ENCODE data around the gene SOCS6.
"Not testable (repeated sequence)": the region's sequence is repeated elsewhere in the genome, so short reads cannot be mapped to it uniquely, and the experiment has no call there.

The SOCS6 gene

DNA sequence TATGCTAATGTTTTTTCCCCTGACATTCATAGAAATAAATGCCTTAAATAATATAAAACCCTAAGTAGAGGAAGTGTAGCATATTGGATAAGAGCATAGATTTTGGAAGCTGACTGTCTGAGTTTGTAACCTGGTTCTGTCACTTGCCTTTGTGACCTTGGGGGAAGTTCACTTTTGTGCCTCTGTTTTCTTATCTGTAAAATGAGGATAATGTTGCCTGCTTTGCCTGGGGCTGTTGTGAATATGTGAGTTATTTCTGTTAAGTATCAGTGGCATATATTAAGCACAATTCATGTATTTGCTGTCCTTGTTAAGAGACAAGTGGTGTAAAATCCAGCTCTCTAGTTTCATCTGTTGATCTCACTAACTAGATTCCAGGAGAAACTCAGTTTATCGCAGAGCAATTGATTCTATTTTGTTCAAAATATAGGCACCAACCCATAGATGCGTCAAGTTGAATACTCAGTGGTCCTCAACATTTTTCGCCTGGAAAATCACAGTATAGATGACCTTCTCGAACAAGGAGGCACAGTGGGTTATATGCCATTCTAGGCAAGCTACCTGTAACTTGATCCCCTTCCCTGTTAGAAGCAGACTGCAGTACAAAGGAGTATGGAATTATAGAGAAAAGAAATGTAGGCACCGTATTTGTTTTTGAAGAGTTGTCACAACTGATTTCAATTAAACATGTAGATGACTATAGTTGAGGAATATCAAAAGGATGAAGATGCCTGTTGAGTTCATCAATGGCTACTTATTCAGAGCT lies 67.0 kb downstream of the SOCS6 start:
- no peak for DNase-seq (ENCODE audit: low spot score)

GRCh38 chr18:70358105-70358406 lies 69.2 kb downstream of the SOCS6 start:
- DNase-seq (ENCODE audit: low spot score): not testable (repeated sequence)

GRCh38 chr18:70359071-70359470 lies 70.2 kb downstream of the SOCS6 start:
- DNase-seq (ENCODE audit: low spot score): no peak

GRCh38 chr18:70362258-70362657 lies 73.4 kb downstream of the SOCS6 start:
- no peak for DNase-seq (ENCODE audit: low spot score)

DNA sequence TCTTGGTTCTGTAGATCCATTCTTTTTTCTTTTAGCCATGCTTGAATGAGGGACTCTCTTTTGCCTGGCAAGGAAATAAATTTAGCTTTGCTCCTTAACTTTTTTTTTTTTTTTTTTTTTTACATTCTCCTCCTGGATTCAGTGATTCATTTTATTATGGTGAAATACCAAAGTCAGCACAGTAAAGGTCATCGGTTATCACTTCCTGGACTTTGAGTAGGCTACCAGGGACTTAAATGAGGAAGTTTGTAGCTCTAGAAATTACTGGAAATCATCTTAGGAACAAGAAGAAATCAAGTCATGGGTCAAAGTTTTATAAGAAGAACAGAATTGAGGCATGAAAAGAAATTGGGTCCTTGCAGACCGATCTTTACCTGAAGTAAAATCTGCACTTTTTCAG lies 75.0 kb downstream of the SOCS6 start:
- no peak for DNase-seq (ENCODE audit: low spot score)

- no peak for DNase-seq (ENCODE audit: low spot score)
These were observed 76.5 kb downstream of the SOCS6 start for GRCh38 chr18:70365361-70365760.

DNA sequence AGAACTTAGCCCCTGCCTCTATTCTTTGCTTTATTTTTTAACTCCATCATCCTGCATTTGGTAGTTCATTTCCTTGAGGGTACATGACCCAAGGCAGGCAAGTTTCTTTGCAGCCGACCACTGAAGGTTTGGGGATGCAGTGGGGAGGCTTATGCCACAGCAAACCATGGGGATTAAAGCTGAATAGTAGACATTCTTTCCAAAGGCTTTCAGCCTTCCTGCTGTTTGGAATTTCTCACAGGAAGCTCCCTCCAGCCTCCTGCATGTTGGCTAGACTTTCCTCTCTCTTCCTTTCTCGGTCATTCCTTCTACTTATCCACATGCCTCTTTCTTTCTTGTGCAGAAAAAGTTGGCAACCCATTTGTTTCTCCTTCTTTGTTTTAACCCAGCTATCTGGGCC lies 77.3 kb downstream of the SOCS6 start:
- no peak for DNase-seq (ENCODE audit: low spot score)

DNA sequence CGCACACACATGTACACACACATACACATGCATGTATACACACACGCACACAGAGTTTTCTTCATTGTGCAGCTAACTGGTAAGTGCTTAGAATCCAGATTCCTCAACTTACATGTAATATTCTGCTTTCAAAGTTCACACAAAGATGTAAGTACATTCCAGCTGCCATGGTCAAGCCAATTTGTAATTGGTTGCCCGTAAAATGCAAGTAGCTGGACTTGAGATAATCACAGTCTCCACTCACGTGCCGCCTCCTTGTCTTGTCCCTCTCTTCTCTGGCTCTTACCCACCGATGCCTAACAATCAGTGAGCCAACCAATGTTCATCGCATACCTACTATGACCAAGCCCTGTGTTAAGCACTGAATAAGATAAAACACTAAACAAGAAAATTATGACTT lies 77.8 kb downstream of the SOCS6 start:
- DNase-seq (ENCODE audit: low spot score): no peak

- DNase-seq (ENCODE audit: low spot score): not testable (repeated sequence)
These were observed 78.5 kb downstream of the SOCS6 start for GRCh38 chr18:70367344-70367743.

DNA sequence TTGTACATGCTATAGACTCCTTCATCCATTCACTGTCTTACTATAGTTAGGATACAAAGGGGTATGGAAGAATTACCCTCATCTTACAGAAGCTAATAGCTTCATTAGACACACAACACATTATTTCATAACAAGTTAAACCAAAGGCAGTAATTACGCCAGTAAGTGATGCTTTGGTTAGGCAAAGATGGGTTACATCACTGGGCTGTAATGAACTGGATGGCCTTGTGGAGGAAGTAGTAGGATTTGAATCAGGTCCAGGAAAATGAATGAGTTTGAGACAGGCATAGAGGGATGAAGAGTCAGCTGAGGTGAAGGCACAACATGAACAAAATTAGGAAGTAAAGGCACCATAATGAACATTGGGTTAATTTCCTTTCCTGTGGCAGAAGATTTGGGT lies 80.1 kb downstream of the SOCS6 start:
- DNase-seq (ENCODE audit: low spot score): no peak

GRCh38 chr18:70370762-70371733 lies 82.2 kb downstream of the SOCS6 start:
- DNase-seq (ENCODE audit: low spot score): no peak

GRCh38 chr18:70371908-70372307 lies 83.1 kb downstream of the SOCS6 start:
- no peak for DNase-seq (ENCODE audit: low spot score)

DNA sequence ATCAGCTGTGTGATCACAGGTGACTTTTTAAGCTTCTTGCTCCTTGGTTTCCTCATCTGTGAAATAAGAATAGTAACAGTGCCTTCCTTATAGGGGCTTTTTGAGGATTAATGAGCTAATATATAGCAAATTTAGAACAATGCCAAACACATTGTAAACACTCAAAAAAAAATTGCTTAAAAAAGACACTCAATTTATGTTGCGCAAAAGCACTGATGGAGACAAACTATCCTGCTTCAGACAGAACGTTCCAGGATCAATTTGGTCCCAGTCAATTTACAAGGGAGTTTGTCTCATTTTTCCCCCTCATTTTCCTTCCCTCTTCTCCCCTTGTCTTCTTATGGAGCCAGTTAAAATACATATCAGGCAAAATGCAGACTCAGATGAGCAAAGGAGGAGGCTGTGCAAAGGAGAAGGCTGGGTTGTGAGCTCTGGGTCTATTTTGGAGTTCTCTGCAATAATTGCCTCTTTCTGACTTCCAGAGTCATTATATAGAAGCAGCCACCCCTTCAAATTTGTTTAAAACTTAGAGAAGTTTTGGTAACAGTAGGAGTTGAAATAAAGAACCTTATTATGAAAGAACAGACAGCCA lies 83.7 kb downstream of the SOCS6 start:
- no peak for DNase-seq (ENCODE audit: low spot score)

- no peak for DNase-seq (ENCODE audit: low spot score)
These were observed 84.2 kb downstream of the SOCS6 start for GRCh38 chr18:70373042-70373519.

- no peak for DNase-seq (ENCODE audit: low spot score)
These were observed 85.3 kb downstream of the SOCS6 start for GRCh38 chr18:70374154-70374553.

DNA sequence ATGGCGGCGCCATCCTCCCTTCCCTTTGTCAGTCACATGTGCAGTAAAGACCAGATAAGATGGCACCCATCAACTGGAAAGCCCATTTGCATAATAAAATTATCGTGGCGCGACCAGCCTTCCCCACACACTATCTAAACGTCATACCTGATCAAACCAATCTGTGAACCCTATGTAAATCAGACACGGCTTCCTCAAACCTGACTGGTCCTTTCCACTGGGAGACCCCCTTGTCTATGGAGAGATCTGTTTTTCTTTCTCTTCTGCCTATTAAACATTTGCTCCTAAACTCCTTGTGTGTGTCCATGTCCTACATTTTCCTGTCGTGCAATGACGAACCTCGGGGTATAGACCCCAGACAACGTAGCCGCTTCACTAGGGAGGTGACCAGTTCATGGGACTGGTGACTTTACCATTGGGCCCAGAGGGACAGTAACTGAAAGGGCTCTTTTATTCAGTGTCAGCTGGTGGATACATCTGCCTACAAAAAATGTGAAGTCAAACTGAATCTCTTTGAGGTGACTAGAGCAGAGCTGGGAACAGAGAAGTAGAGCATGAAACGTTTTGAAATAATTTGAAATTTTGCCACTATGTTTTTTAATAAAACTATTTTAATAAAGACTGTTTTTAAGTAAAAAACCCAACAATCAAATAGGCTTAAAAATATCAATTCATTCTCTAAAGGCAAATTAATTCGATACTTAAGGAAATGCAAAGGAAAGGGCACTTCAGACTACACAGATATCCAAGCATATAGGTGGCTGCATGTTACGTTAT lies 87.5 kb downstream of the SOCS6 start:
- no peak for DNase-seq (ENCODE audit: low spot score)

DNA sequence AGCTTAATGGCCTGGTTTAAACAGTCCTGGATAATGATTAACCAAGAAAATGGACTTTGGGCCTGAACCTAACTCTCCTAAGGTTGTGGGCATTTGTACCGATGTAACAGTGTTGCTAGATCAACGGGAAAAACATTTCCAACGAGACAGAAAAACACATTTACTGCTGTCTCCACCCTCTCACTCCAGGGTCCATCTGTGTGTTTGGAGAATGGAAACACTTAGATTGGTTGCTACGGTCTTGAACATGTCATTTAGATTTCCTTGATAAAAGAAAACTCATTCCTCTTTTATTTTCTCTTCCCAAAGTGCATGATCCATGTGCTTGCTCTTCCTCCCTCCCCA lies 88.0 kb downstream of the SOCS6 start:
- no peak for DNase-seq (ENCODE audit: low spot score)

GRCh38 chr18:70377317-70377799 lies 88.5 kb downstream of the SOCS6 start:
- DNase-seq (ENCODE audit: low spot score): no peak

- DNase-seq (ENCODE audit: low spot score): no peak
These were observed 89.2 kb downstream of the SOCS6 start for GRCh38 chr18:70377857-70378701.

All from SK-N-DZ (cell line).